HG03521 (cell line): ENCODE results near the gene BEX3.
"Not testable (repeated sequence)": the region's sequence is repeated elsewhere in the genome, so short reads cannot be mapped to it uniquely, and the experiment has no call there.

ENCODE experiments used
- ATAC-seq: cut with Tn5 transposase; IDR thresholded peaks from one replicate; pipeline ENCODE4 v1.9.1; 2021; ENCODE audit warnings: mild to moderate bottlenecking, moderate library complexity; ENCODE audit not compliant: unreplicated experiment

BEX3 gene

DNA sequence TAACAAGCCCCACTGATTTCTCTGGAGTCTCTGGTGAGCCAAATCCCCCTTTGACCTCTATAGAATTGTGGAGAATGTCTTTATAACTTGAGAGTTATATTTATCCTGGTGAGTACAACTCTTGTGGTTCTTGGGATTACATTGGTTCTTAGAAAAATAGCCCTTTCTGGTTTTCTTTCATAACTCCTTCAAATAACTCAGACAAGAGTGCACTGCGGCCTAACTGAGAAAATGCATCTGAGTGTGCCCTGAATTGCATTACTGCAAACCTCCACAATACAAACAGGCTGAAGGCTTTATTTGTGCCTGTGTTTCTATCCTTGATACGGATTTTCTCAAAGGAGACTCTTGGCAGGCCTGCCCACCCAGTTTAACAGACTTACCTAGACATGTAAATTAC, 2.7 kb downstream of the BEX3 start:
- no peak for ATAC-seq

DNA sequence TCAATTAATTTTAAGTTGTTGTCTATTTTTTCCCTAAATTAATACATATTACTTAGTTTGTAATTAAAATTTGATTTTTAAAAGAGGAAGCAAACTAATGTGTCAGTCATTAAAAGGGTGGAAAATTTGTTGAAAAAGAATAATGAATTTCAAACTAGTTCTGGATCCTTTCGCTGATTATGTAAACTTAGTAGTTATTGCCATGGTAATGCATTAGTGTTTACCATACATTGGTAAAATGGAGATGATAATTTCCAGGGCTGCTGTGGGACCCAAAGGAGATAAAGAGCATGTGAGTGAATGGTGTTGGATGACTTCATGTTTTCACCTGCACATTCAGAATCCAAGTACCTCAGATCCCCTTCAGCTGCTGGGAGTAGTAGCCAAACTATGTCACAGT, 6.5 kb downstream of the BEX3 start:
- ATAC-seq, result no peak

DNA sequence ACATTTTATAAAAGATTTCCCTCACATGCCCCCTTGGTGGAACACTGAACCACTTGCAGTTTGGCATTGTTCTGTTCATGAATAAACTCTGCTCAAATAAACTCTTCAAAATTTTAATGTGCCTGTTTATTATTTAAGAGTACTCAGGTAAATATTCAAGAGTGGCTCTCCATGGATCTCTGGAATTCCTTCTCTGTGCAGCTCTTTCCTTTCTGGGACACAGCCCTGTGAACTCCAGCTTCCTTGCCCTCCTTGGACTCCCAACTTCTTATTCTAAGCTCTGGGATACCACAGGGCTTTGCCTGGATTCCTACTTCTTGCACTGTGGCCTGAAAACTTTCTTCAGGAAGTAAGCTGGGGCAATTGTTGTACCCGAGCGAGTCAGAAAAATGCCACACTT, 8.3 kb downstream of the BEX3 start:
- ATAC-seq, result no peak

DNA sequence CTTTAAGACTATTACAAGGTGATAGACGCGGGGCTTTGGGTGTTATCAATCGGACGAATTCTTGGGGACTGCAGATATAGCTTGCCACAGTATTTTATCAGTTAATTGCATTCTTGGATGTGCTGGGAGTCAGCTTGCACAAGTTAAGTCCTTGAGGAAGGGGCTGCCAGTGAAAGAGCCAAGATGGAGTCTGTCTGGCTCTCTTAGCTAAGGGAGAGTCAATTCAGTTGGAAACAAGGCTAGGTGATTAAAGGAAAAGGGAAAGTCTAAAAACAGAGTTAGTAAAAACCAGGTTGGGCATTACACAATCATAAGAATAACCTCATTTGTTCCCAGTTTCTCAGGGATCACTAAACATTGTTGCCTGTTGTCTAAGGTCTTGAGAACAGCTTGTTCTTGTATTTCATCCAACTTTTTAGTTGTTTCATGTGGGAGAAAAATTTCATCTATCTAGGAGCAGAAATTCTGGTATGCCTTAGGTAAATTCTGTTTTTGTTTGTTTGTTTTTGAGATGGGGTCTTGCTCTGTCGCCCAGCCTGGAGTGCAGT, 9.0 kb downstream of the BEX3 start:
- not testable (repeated sequence) for ATAC-seq

DNA sequence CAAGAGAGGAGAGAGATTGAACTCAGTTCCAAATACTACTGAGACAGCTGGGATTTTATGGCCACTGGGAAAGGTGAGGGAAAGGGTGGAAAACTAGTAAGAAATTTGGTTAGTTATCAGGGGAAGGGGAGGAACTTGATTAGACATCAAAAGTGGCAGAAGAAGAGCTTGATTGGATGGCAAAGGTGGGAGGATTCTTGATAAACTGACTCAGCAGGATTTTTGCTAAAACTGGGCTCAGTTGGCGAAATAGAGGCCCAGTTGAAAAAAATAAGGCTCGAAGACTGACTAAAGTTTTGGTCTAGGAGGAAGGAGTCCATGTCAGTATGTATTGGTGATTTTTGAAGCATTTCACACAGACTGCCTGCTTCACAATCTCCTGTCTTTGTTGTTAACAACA, 10.0 kb downstream of the BEX3 start:
- no peak for ATAC-seq

DNA sequence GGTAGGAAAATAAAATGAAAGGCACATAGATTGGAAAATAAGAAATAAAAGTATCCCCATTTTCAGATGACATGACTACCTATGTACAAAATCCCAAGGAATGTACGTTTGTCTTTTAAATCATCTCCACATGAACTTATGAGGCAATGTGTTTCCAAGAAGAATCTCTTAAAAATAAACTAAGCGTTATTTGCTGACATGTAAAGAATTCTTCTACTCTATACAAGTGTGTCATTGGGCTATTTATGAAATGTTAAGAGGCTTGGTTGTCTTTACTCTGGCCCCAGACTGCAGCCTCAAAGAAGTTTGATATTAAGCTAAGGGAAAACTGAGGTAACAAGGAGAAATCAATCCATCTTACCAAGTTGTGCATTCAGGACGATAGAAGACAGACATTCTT, 17.1 kb downstream of the BEX3 start:
- ATAC-seq, result no peak

DNA sequence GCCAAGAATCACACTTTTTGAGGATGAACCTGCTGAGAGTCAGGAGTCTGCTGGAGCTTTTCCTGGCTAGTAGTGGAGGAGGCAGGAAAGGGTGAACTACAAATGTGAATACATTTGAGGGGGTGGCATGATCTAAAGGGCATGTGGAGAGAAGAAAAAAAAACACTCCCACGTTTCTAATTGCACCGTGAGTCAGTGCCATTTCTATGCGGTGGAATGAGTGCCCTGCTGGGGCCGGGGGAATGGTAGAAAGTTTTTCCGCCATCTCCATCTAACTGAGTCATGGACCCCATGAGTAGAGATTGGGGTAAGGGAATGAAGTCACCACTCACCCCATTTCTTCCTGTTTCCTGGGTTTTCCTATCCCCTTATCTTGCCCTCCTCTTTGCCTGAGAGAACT, 19.8 kb downstream of the BEX3 start:
- ATAC-seq, result no peak

DNA sequence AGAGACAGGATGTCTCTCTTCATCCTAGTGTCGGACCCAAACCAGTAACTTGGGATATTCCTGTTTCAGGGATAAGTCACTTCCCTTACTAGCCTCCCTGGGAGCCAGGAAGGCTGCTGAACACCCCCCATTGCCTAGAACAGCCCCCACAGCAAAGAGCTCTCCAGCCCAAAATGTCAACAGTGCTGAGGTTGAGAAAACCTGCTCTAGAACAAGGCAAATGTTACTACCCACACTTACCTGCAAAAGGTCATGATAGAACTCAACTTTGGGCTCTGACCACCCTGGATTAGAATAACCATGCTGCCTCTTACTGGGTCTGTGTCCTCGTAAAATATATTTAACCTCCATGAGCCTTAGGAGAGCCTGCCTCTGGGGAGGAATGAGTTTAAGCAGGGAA, 20.3 kb downstream of the BEX3 start:
- no peak for ATAC-seq

DNA sequence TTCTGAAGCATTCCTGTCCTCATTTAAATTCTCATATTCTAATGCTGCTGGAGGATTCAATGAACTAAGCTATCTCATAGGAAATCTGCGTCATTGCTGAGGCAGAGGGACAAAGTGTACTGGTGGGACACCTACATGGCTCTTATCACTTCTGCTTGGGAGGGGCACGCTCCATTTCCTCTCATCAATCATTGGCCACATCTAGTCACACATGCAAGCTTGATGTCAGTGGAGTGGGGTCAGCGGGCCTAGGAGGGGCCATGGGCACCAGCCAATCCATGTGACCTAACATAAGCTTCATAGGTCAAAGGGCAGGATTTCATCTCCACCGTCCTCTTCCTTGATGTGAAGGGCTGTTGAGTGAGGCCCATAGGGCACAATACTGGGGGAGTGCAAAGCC, 21.4 kb downstream of the BEX3 start:
- ATAC-seq, result no peak

DNA sequence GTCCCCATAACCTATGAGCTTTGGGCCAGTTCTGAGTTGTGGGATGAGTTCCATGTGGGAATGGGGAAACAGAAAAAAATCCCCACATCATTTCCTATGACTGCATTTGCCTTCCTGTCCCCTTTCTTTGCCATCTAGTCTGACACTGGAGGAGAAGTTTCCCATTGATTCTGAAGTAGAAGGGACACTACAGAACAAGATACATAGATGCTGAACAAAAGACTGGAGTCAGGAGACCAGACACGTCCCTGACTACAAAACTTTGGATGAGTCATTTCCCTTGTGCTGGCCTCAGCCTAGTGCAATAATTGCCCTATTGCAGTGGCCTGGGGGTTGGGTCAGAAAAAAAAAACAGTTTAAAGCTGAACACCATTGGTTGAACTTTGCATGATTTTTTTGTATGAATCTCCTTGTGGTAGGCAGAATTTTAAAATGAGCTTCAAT, 22.1 kb downstream of the BEX3 start:
- ATAC-seq, result no peak

DNA sequence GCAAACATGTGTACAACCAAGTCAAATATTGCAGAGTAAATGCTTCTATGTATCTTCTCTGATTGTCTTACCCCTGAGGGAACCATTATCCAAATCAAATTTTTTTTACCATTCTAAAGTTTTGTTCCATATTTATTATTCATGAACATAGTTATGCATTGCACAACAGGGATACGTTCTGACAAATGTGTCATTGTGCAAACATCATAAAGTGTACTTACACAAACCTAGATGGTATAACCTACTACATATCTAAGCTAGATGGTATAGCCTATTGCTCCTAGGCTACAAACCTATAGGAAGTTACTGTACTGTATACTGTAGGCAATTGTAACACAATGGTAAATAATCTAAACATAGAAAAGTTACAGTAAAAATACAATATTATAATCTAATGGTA, 23.4 kb downstream of the BEX3 start:
- no peak for ATAC-seq

DNA sequence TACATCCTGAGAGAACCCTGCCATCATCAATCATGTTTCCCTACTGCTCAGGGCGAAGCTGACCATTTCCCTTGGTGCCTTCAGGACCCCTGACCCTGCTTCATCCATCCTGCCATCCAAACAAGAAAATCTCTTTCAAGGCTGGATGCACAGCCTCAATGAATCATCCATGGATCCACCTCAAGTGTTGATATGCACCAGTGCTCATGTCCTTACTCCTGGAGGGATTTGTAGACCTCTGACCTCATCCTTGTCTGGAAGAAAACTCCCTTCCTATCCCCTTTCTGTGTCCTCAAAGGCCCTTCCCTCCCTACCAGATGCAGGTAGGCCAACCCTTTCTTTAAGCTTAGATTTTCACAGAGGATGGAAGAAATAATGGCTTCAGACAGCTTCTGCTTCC, 24.6 kb downstream of the BEX3 start:
- ATAC-seq, result no peak

DNA sequence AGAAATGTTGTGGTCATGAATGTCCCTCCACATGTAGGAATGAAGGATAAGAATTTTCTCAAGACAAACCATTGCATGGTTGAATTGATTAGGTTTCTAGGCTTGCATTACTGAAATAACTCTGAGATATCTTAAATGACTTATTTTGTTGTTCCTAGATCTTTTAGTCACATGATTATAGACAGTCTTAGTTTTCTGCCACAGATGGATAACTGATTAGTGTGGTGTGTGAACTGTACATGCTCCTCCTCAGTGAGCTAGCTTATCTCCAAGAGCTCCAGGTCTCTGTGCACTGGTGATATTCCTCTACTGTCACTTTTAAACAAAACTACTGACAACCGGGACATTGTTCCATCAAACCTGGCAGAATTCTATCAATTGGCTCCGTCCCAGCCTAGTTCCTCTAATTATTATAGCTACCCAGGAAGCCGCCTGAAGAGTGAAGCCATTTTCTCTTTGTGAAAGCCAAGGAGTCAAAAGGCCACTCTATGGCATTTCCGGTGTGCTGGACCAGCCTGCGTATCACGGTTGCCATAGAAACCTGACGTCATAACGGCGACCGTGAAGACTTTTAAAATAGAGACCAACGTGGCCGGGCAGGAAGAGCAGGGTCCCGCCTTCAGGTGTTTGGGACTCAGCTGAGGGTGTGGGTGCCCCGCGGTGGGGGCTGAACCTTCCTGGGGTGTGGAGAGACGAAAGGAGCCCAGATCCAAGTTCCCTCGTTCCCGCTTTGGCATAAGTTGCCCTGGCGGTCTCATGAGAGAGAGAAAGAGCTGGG, 28.1 kb downstream of the BEX3 start:
- ATAC-seq, result peak; percentile 90

DNA sequence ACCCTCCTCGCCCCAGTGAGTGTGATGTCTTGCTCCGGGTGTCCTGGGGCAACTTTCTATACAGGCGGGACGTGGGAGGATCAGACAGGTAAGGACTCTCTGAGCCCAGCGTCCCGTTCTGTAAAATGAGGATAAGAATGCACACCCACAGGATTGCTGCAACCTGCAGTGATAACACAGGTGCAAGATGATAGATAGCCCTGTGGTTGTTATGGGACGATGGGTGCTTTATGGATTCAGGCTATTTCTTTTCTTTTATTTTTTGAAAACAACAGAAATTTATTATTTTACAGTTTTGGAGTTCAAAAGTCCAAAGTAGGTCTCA, 28.6 kb downstream of the BEX3 start:
- peak; percentile 19 for ATAC-seq

DNA sequence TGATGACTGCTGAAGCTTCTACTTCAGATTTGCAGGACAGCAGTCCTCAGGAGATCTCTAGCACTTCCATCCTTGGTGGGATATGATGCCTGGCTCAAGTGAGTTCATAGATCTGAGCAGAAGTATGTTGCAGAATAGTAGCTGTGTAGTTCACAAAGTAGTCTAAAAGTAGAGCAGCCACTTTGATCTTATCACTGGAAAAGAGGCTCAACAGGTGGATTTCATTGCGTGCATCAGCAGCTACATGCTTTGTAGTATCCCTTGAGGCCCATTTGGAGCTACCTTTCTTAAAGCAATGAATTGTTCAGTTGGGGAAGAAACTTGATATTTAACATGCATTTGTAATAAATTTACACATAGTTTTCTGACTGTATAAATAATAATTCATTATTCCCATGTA, 29.9 kb downstream of the BEX3 start:
- no peak for ATAC-seq

DNA sequence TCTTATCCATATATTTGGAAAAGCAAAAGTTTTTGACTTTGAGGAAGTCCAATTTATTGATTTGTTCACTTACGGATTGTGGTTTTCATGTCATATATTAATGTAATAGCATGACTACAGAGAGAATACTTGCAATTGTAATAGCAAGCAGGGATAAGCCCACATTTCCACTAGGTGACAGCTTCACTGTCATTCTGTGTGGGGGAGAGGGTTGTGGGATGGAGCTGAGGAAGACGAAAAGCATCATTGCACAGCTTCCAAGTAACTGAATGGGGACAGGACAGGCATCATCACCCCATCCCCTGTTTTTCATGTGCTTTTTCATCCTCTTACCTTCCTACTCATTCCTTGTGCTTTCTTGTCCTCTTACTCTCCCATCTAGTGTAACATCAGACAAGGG, 31.4 kb downstream of the BEX3 start:
- ATAC-seq, result no peak

DNA sequence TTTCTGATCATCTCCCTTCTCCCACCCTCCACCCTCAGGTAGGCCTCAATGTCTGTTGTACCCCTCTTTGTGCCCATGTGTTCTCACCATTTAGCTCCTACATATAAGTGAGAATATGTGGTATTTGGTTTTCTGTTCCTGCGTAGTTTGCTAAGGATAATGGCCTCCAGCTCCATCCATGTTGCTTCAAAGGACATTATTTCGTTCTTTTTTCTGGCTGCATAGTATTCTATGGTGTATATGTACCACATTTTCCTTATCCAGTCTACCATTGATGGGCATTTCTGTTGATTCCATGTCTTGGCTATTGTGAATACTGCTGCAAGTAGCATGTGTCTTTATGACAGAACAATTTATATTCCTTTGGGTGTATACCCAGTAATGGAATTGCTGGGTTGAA, 35.4 kb downstream of the BEX3 start:
- not testable (repeated sequence) for ATAC-seq

DNA sequence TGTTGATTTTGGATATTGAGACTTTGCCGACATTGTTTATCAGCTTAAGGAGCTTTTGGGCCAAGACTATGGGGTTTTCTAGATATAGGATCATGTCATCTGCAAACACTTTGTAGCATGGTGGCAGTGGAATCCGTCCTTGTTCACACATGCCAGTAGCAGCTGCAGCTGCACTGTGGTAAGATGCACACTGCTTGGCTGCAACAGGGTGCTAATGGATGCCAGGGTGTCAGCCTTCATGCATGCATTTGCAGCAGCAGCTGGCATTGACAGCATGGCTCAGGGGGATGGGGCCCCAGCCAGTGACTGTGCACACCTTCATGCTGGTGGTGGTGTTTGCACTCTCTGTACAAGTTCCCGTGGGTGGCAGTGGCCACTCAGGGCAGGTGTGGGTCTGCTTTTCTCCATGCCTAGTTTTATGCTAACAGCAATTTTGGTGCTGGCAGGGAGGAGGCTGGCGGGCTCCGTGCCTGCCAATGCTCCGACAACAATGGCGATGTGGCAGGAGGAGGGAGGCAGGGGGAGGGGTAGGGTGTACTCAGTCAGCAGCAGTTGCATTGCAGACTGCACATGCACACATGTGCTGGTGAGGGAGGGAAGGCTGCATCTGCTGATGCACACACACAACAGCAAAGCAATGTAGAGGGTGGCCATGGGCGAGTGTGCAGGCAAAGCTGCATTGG, 37.5 kb downstream of the BEX3 start:
- ATAC-seq, result no peak

DNA sequence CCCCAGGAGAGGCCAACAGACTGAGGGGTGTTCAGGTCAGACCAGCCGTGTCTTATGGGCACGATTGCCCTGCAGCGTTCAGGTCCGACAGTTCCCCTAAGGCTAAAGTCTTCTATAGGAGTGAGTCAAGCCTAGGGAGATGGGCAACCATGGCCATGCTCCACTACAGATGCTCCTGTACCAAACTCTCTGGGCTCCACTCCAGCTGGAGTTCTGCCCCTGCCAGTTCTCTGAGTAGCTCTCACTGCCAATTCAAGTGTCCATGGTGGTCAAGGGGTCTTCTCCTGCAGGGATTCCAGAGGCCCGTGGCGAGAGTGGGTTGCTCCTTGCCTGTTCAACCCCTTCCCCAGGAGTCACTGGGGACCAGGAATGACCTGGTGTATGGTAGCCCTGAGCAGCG, 38.2 kb downstream of the BEX3 start:
- no peak for ATAC-seq

DNA sequence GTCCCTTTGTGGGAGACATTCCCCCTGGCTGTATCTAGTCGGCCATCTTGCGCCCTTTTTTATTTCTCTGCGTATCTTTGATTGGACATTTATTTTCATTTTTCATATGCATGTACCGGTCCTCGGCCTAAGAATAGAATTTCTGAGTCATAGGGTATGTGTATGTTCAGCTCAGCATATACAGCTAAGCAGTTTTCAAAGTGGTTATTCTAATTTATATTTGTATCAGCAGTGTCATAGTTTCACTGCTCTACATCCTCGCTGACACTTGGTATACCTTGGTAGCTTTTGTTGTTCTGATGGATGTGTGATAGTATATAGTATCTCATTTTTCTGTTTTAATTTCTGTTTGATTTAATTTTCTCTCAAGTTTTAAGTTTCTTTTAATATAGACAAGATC, 38.7 kb downstream of the BEX3 start:
- no peak for ATAC-seq

DNA sequence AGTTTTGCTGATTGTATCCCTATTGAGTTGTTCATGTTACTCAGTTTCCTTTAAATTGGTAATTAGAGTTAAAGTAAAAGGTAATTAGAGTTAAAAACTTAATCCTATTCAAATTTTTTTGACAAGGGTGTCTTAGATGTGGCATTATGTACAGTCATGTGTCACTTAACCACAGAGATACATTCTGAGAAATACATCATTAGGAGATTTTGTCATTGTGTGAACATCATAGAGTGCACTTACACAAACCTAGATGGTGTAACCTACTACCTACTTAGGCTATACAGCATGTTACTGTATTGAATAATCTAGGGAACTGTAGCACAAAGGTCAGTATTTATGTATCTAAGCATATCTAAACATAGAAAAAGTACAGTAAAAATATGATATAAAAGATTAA, 39.2 kb downstream of the BEX3 start:
- no peak for ATAC-seq

DNA sequence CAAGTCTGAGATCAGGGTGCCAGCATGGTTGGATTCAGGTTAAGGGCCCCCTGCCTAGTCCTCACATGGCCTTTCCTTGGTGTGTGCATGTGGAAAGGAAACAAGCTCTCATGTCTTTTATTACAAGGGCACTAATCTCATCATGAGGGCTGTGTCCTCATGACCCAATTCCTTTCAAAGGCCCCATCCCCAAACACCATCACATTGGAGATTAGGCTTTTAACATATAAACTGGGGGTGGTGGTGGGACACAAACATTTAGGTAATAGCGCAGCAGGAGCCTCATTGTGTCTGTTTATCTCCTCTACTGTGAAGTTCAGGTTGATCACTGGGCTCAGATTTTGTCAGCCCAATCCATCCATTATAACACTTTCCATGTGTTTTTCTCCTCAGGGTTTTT, 41.0 kb downstream of the BEX3 start:
- no peak for ATAC-seq

DNA sequence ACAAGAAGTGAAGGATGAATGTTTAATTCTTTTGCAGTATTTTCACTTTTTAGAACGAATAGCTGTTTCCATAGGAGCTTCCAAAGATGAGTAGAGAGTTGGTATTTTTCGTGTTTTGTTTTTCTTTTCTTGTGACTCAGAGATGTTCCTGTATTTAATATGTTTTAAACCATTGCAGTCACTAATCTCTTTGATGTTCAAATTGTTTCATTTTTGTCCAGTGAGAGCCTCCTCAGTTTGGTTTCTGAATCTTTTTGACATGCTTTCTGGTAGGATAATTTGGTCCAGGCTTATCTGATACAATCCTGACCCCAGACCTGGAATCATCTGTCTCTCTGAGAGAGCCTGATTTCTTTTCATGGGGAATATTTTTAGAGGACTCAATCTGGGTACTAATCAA, 41.6 kb downstream of the BEX3 start:
- ATAC-seq, result no peak
